Smooth muscle cell of bladder (primary cell): Measurements from ENCODE around the gene PRSS3. TPM values are rescaled to one million over a fixed set of nuclear protein-coding genes. Genes with fewer than 3 reads are reported as not detected.

Experiments used
- total RNA-seq: library from RNA; depleted of rRNA; stranded (reverse); fragments of >200 nt; gene quantifications from 2 replicates; pipeline ENCODE4 v1.2.3, GENCODE V29; 2014

PRSS3 gene
- 14.6 and 28.4 TPM in 2 replicates for total RNA-seq

GRCh38 chr9:33795281-33795680 lies at the start of gene PRSS3:
Gene PRSS3 (plus strand): TSS chr9:33795561. CDS start chr9:33795574, 13 bp downstream.

GRCh38 chr9:33816327-33817252 lies 21.2 kb downstream of the PRSS3 start, which contains the start of gene UBE2R2:
Gene UBE2R2 (plus strand): TSS chr9:33817160. CDS start chr9:33817758, 598 bp downstream.

Other genes starting within 250 kb of the PRSS3 start
- 15.2 and 18.1 TPM in 2 replicates for gene UBE2R2, start 21.6 kb downstream of the PRSS3 start, total RNA-seq